GM18858 (cell line): ENCODE results near the gene TBC1D16.

ENCODE experiments used
- ATAC-seq: cut with Tn5 transposase; IDR thresholded peaks from one replicate; pipeline ENCODE4 v1.9.1; 2021; ENCODE audit not compliant: unreplicated experiment

Gene TBC1D16

GRCh38 chr17:79916991-79917901, 118.4 kb downstream of the TBC1D16 start:
- no peak for ATAC-seq

- no peak for ATAC-seq
Observed at GRCh38 chr17:79916506-79916905, 119.2 kb downstream of the TBC1D16 start.

DNA sequence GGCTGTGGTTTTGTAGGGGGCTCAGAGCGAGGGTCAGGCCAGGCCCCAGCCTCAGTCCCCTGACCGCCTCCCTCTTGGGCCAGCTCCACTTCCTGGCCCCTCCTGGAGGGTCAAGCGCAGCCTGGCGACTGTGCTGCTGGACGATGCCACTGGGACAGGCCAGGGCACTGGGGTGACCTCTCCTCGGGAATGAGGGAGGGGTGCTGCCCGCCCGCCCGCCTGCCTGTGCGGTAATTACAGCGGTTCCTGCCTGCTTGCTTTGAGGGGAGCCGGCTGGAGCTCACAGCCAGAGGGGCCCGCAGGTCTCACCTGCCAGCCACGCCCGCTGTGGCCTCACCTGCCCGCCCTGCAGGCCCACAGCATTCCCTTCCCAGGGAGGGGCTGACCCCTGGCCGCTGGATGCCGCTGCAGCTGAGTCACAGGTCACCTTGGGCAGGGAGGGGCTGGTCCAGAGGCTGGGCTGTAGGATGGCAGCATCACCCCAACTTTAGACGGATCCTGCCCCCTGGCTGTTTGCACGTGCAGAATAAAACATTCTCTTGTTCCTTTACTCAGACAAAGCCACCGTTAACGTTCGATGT, 119.7 kb downstream of the TBC1D16 start:
- no peak for ATAC-seq

- ATAC-seq, result no peak
Observed at GRCh38 chr17:79914813-79915740, 120.6 kb downstream of the TBC1D16 start.

- ATAC-seq, result no peak
Observed at GRCh38 chr17:79913896-79914812, 121.5 kb downstream of the TBC1D16 start.

- ATAC-seq, result no peak
Observed at GRCh38 chr17:79913451-79913850, 122.2 kb downstream of the TBC1D16 start.

- no peak for ATAC-seq
Observed at GRCh38 chr17:79912552-79913330, 122.9 kb downstream of the TBC1D16 start.

DNA sequence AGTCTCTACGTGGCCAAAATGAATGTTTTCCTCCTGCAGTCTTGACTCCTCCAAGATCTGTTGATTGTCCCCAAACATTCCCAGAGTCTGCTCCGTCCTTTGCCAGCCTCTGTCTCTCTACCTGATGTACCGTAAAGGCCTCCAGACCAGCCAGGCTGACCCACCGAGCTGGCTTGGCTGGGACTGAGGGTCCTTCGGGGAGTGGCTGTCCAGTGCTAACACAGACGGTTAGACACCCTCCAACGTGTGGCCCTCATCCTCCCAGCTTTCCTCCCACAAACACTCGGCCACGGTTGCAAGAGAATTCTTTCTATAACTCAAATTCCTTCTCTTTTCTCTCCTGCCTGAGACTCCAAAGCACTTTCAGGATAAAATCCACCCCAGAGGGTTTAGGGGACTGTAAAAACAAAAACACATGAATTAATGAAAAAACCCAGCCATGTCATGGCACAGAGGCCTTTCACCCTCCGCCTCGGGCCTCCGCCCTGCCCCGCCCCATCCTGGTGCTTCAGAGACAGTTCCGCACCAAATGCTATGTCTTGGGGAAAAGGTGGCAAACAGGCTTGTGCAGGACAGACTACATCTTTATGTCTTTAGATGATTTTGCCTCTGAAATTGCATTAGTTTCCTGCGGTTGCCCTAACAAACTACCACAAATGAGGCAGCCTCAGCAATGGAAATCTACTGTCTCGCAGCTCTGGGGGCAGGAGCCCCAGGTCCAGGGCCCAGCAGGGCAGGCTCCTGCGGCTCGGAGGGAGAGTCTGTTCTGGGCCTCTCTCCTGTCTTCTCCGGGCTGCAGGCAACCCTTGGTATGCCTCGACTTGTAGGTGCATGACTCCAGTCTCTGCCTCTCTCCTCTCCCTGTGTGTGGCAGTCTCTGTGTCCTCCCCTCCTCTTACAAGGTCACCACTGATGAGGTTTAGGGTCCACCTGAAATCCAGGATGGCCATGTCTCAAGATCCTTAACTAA, 124.0 kb downstream of the TBC1D16 start:
- no peak for ATAC-seq

- no peak for ATAC-seq
Observed at GRCh38 chr17:79910985-79911361, 124.7 kb downstream of the TBC1D16 start.

- no peak for ATAC-seq
Observed at GRCh38 chr17:79909121-79909520, 126.6 kb downstream of the TBC1D16 start.

DNA sequence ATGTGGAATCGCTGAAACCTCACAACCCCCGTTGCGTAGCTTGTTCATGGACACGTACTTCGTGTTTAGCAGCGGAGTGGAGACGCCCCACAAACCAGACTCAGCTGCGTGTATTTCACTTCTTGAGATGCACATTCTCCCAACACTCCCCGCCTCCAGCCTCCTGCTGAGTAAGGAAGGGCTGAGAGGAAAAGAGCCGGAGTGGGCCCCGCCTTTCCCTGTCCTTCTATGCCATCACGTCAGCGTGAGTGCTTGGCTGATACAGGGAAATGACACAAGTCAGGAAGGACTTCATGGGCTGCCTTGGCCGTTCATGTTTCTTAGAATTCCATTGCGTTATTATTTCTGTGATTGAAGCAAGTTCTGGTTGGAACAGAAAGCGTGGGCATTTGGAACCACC, 127.8 kb downstream of the TBC1D16 start:
- no peak for ATAC-seq

DNA sequence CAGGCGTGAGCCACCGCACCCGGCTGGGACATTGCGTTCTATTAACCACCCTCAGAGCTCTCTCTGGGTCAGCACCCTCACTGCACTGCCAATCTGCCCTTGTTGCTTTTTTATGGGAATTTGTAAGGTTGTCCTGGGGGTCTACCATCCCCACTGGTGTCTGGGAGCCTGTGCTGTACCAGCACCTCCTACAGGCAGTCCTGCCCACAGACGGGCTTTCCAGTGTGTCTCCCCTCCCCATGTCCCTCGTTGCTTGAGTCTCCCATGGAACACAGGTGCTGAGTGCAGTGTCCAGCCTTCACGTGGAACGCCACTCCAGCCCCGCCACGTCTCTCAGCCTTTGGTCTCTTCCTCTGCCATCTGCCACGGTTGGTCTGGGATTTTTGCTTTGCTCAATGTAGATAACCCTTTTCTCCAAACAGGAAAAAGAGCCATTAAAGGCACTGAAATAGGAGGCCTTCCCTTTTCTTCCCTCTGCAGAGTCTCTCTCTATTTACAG, 128.4 kb downstream of the TBC1D16 start:
- ATAC-seq, result no peak

DNA sequence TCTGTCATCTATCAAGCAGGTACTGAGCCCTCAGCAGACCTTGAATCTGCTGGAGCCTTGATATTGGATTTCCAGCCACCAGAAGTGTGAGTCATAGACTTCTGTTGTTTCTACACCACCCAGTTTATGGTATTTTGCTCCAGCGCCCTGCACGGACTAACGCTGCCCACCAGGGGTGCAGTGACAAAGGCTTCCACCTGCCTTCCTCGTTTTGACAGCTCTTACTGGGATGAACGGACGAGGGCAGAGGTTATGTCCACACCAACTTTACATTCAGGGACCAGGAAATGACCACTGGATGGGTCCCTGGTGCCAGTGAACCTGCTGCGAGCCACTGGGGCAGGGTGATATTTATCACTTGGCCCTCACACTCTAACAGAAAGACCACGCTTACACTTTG, 129.8 kb downstream of the TBC1D16 start:
- ATAC-seq, result no peak

DNA sequence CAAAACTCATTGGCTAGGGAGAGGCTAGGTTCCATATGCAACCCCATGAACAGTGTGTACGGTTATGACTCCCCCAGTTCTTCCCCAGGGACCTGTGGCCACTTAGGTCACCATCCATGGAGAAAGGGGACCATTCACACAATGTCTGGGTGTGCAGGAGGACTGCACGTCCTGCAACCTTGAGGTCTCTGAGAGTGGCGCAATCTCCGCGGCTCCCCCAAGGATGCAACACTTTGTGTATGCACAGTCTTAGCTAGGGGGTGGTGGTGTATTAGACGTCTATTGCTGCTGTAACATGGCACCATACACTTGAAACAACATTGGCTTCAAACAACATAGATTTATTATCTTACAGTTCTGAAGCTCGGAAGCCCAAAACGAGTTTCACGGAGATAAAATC, 130.8 kb downstream of the TBC1D16 start:
- ATAC-seq, result no peak

- no peak for ATAC-seq
Observed at GRCh38 chr17:79902146-79902791, 133.4 kb downstream of the TBC1D16 start.

DNA sequence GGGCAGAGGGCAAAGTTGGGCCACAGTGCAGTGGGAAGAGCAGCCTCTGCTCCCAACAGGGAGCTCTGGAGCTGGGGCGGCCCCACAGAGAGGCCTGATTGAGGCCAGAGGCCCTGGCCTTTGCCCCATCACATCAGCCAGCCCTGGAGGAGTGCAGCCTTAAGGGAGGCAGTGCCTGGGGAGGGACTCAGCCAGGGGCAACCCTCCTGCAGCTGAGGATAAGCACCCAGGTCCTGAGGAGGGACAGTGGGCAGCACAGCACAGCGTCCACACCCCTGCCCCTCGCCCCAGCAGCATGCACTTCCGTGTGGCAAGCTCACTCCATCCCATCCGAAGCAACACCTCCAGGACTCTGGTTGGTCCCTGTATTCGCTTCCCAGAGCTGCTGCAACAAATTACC, 134.5 kb downstream of the TBC1D16 start:
- no peak for ATAC-seq

GRCh38 chr17:79899584-79899983, 136.1 kb downstream of the TBC1D16 start:
- ATAC-seq, result no peak
